Measurements from ENCODE around the gene STK31. TPM values are rescaled to one million over a fixed set of nuclear protein-coding genes. Genes with fewer than 3 reads are reported as not detected.

STK31 gene
- total and polyA plus RNA-seq, 7 donors, result 0.16 to 0.54 (median 0.23) TPM; not detected in 4

GRCh38 chr7:23698822-23699221 is 11.2 kb upstream of the STK31 start:
- peaks cover 0 to 27% (median 15%) of the 10 kb centered on the region in 4 donors for H3K36me3 ChIP-seq
- H3K27ac ChIP-seq, result no peak overlapping the region
- TF ChIP-seq POLR2AphosphoS5 (IDR thresholded peaks at IDR 0.05), result no peak
- no peak for TF ChIP-seq EP300 (IDR thresholded peaks at IDR 0.05)
- no peak for TF ChIP-seq POLR2A (IDR thresholded peaks at IDR 0.05)
- TF ChIP-seq CTCF (IDR thresholded peaks at IDR 0.05), result no peak
- no peaks in the 10 kb centered on the region for H3K4me1 ChIP-seq
- DNase-seq, result no peak
- intact Hi-C loops (cut with DNase I), result no loop called here
- no peak overlapping the region for H3K4me3 ChIP-seq
- 35 to 52% methylated on average over 2 of the region's 2 CpGs for WGBS, 2 donors
- H3K27me3 ChIP-seq, result no peaks in the 10 kb centered on the region
- H3K9me3 ChIP-seq, result no peaks in the 10 kb centered on the region

- Histone ChIP-seq H3K36me3 (peaks cover 0 to 26% (median 14%) of the 10 kb centered on the region in 4 donors), H3K27me3 (no peaks in the 10 kb centered on the region), H3K9me3 (peaks cover 0 to under 1% (median 0%) of the 10 kb centered on the region in 4 donors), H3K27ac (no peak overlapping the region), H3K4me3 (no peak overlapping the region), H3K4me1 (no peaks in the 10 kb centered on the region)
- intact Hi-C loops (cut with DNase I), result no loop called here
- 43 to 77% methylated on average over 4 of the region's 4 CpGs for WGBS, 2 donors
- TF ChIP-seq POLR2AphosphoS5 (IDR thresholded peaks at IDR 0.05), result no peak
- no peak for DNase-seq
Observed at GRCh38 chr7:23700046-23700445, 10.0 kb upstream of the STK31 start.

- peaks cover 0 to 4% (median 0%) of the 10 kb centered on the region in 4 donors for H3K4me1 ChIP-seq
- 19 to 69% methylated on average over 7 of the region's 7 CpGs for WGBS, 2 donors
- no peak for DNase-seq
- peaks cover 0 to 5% (median 2%) of the 10 kb centered on the region in 4 donors for H3K9me3 ChIP-seq
- H3K36me3 ChIP-seq, result peaks cover 0 to 15% (median 0%) of the 10 kb centered on the region in 4 donors
- no peak overlapping the region for H3K4me3 ChIP-seq
- TF ChIP-seq CTCF (IDR thresholded peaks at IDR 0.05), result no peak
- no peak for TF ChIP-seq EP300 (IDR thresholded peaks at IDR 0.05)
- no peak for TF ChIP-seq POLR2AphosphoS5 (IDR thresholded peaks at IDR 0.05)
- TF ChIP-seq POLR2A (IDR thresholded peaks at IDR 0.05), result no peak
- intact Hi-C loops (cut with DNase I), result no loop called here
- H3K27me3 ChIP-seq, result no peaks in the 10 kb centered on the region
- no peak overlapping the region for H3K27ac ChIP-seq
Observed at GRCh38 chr7:23709081-23709750, 803 bp upstream of the STK31 start.

GRCh38 chr7:23712368-23713284 is 2.6 kb downstream of the STK31 start:
- peak; percentile 33 to 60 (median 38) for TF ChIP-seq CTCF (IDR thresholded peaks at IDR 0.05)
- TF ChIP-seq POLR2A (IDR thresholded peaks at IDR 0.05), result no peak
- 50 to 62% methylated on average over 8 of the region's 8 CpGs for WGBS, 2 donors
- H3K36me3 ChIP-seq, result no peaks in the 10 kb centered on the region
- no peak overlapping the region for H3K27ac ChIP-seq
- intact Hi-C loops (cut with DNase I), result loop anchor here (1.0 to 5.0 kb wide), 2 partner anchors 142 to 165 kb away; no protein-coding TSS in a partner anchor
- peaks cover 0 to 4% (median 0%) of the 10 kb centered on the region in 4 donors for H3K4me1 ChIP-seq
- no peak overlapping the region for H3K4me3 ChIP-seq
- DNase-seq, result no peak
- no peaks in the 10 kb centered on the region for H3K9me3 ChIP-seq
- H3K27me3 ChIP-seq, result no peaks in the 10 kb centered on the region
